IMR-90 (cell line): ENCODE measurements around the gene CDC14A. TPM values are rescaled to one million over a fixed set of nuclear protein-coding genes. Genes with fewer than 3 reads are reported as not detected.

Experiments
- ATAC-seq: fragments of 200-7000 bp; cut with Tn5 transposase; 2 replicates; pipeline ENCODE4 v1.9.1; 2020; ENCODE audit warnings: low read depth, mild to moderate bottlenecking, moderate library complexity
- BruUV-seq: library from RNA; stranded (reverse); fragments of 400-500 nt; replicated peaks from 2 replicates; lab custom pipeline; 2021; lab: Mats Ljungman, UMichigan
- CTCF ChIA-PET: fragments of 300-600 bp; formaldehyde crosslinking; extraction: SDS; loops from one replicate; lab custom pipeline; 2021; ENCODE audit warnings: antibody characterized with exemption; lab: Yijun Ruan, JAX
- POLR2A ChIA-PET: fragments of 300-600 bp; sonication (Branson Sonifier 250); formaldehyde crosslinking; loops from one replicate; lab custom pipeline; 2022; ENCODE audit warnings: antibody characterized with exemption; ENCODE audit not compliant: unreplicated experiment; lab: Charles Lee
- DNase-seq: peaks from one replicate; pipeline ENCODE4 v3.0.0; 2013
- H2AFZ ChIP-seq: replicated peaks from 2 replicates; pipeline ENCODE3; 2013; ENCODE audit warnings: low read length, mild to moderate bottlenecking; ENCODE audit not compliant: poor library complexity
- H2AK5ac ChIP-seq: 2 replicates; pipeline ENCODE4 v1.6.1; 2013; ENCODE audit warnings: low read depth, low read length, inconsistent platforms
- H2AK9ac ChIP-seq: replicated peaks from 2 replicates; pipeline ENCODE3; 2013; ENCODE audit warnings: mild to moderate bottlenecking, low read depth, low read length, moderate library complexity; ENCODE audit not compliant: poor library complexity
- H2BK120ac ChIP-seq: 2 replicates; pipeline ENCODE4 v1.6.1; 2013; ENCODE audit warnings: low read depth, low read length, inconsistent platforms
- H2BK15ac ChIP-seq: 3 replicates; pipeline ENCODE4 v1.6.1; 2013; ENCODE audit warnings: low read depth, low read length, inconsistent platforms
- H2BK20ac ChIP-seq: 2 replicates; pipeline ENCODE4 v1.6.1; 2013; ENCODE audit warnings: low read depth, mild to moderate bottlenecking, inconsistent platforms, low read length, moderate library complexity
- H2BK5ac ChIP-seq: 2 replicates; pipeline ENCODE4 v1.6.1; 2013; ENCODE audit warnings: mild to moderate bottlenecking, low read depth, low read length, inconsistent platforms; ENCODE audit not compliant: poor library complexity, severe bottlenecking
- H3K14ac ChIP-seq: replicated peaks from 2 replicates; pipeline ENCODE4 v1.6.1; 2013; ENCODE audit warnings: low read depth, low read length, inconsistent platforms
- H3K18ac ChIP-seq: 2 replicates; pipeline ENCODE4 v1.6.1; 2013; ENCODE audit warnings: low read depth, low read length, control low read depth
- H3K23ac ChIP-seq: 2 replicates; pipeline ENCODE4 v1.6.1; 2013; ENCODE audit warnings: low read depth, low read length, inconsistent platforms
- H3K27ac ChIP-seq: 2 replicates; pipeline ENCODE4 v1.5.1; 2013; ENCODE audit warnings: mild to moderate bottlenecking, control low read depth, low read length; ENCODE audit not compliant: insufficient read depth
- H3K27me3 ChIP-seq: 2 replicates; pipeline ENCODE4 v1.6.1; 2013; ENCODE audit warnings: low read length; ENCODE audit not compliant: control insufficient read depth, insufficient read depth
- H3K36me3 ChIP-seq: 2 replicates; pipeline ENCODE4 v1.6.1; 2013; ENCODE audit warnings: low read length, mixed read lengths; ENCODE audit not compliant: control insufficient read depth, insufficient read depth
- H3K4ac ChIP-seq: 2 replicates; pipeline ENCODE4 v1.6.1; 2013; ENCODE audit warnings: low read depth, low read length, inconsistent platforms
- H3K4me1 ChIP-seq: 2 replicates; pipeline ENCODE4 v1.6.1; 2013; ENCODE audit warnings: low read length, mixed read lengths; ENCODE audit not compliant: control insufficient read depth, insufficient read depth
- H3K4me2 ChIP-seq: 2 replicates; pipeline ENCODE4 v1.6.1; 2013; ENCODE audit warnings: low read depth, mild to moderate bottlenecking, control low read depth, low read length, moderate library complexity
- H3K4me3 ChIP-seq: 2 replicates; pipeline ENCODE4 v1.5.1; 2013; ENCODE audit warnings: low read depth, mild to moderate bottlenecking, control low read depth, low read length, moderate library complexity; ENCODE audit not compliant: insufficient read depth
- H3K56ac ChIP-seq: 2 replicates; pipeline ENCODE4 v1.6.1; 2013; ENCODE audit warnings: low read length, inconsistent platforms; ENCODE audit not compliant: insufficient read depth; ENCODE audit errors: extremely low read depth
- H3K79me1 ChIP-seq, 2 experiments: 2 replicates each; pipeline ENCODE4 v1.6.1; 2013; ENCODE audit warnings: low read length in 2 of 2, inconsistent platforms in 1 of 2, low read depth in 1 of 2
- H3K9ac ChIP-seq: 2 replicates; pipeline ENCODE4 v1.6.1; 2013; ENCODE audit warnings: low read depth, low read length, control low read depth
- H3K9me1 ChIP-seq: 2 replicates; pipeline ENCODE4 v1.6.1; 2013; ENCODE audit warnings: low read length, inconsistent platforms; ENCODE audit not compliant: insufficient read depth
- H3K9me3 ChIP-seq: 2 replicates; pipeline ENCODE4 v1.6.1; 2013; ENCODE audit warnings: low read length; ENCODE audit not compliant: control insufficient read depth, insufficient read depth
- H4K20me1 ChIP-seq: 2 replicates; pipeline ENCODE4 v1.6.1; 2013; ENCODE audit warnings: low read length, inconsistent platforms; ENCODE audit not compliant: insufficient read depth
- H4K5ac ChIP-seq: 2 replicates; pipeline ENCODE4 v1.6.1; 2013; ENCODE audit warnings: mild to moderate bottlenecking, low read depth, low read length, control low read depth
- H4K8ac ChIP-seq, 2 experiments: 2 replicates each; pipeline ENCODE4 v1.6.1; 2013; ENCODE audit warnings: low read depth in 2 of 2, low read length in 2 of 2, control low read depth in 1 of 2, inconsistent platforms in 1 of 2
- H4K91ac ChIP-seq: 2 replicates; pipeline ENCODE4 v1.6.1; 2013; ENCODE audit warnings: low read depth, low read length, inconsistent platforms; ENCODE audit not compliant: insufficient read depth
- CEBPB ChIP-seq: IDR thresholded peaks from 2 replicates; pipeline ENCODE4 v1.6.1; 2012; ENCODE audit warnings: low read depth, low read length, improper control_type of control experiment
- CTCF ChIP-seq: conservative IDR thresholded peaks from 2 replicates; pipeline ENCODE4 v1.5.1; 2012; ENCODE audit warnings: mild to moderate bottlenecking, low read depth, low read length, improper control_type of control experiment
- ELK1 ChIP-seq: fragments of 150-350 bp; IDR thresholded peaks from 2 replicates; pipeline ENCODE4 v1.6.1; 2016; ENCODE audit warnings: low read depth, mild to moderate bottlenecking, low read length, moderate library complexity, borderline replicate concordance
- MAZ ChIP-seq: IDR thresholded peaks from 2 replicates; pipeline ENCODE4 v1.6.1; 2012; ENCODE audit warnings: low read depth, mild to moderate bottlenecking, low read length, improper control_type of control experiment, moderate library complexity, borderline replicate concordance
- MXI1 ChIP-seq: IDR thresholded peaks from 2 replicates; pipeline ENCODE4 v1.6.1; 2012; ENCODE audit warnings: low read depth, mild to moderate bottlenecking, low read length, moderate library complexity, borderline replicate concordance
- POLR2A ChIP-seq: IDR thresholded peaks from 2 replicates; pipeline ENCODE4 v1.6.1; 2012; ENCODE audit warnings: mild to moderate bottlenecking, low read depth, low read length
- RAD21 ChIP-seq: IDR thresholded peaks from 2 replicates; pipeline ENCODE4 v1.6.1; 2012; ENCODE audit warnings: low read length, improper control_type of control experiment
- RFX5 ChIP-seq: IDR thresholded peaks from 2 replicates; pipeline ENCODE4 v1.8.0; 2012; ENCODE audit warnings: low read depth, mild to moderate bottlenecking, low read length, moderate library complexity
- WGBS, 2 experiments: methylation state at CpG; one replicate each; pipeline versions ENCODE4 v1.1.5 to v1.1.7; 2013; ENCODE audit warnings: missing lambda C conversion rate in 2 of 2; ENCODE audit not compliant: insufficient read length in 1 of 2; ENCODE audit errors: extremely low coverage in 2 of 2; 5-methylcytosine and 5-hydroxymethylcytosine counted together
- dilution Hi-C: fragments of 300-500 bp; cut with HindIII; formaldehyde crosslinking; loops from one replicate; pipeline ENCODE4 v1.14.3; 2018; ENCODE audit warnings: low sequenced_read_pairs; ENCODE audit not compliant: unreplicated experiment
- in situ Hi-C: fragments of 300-500 bp; cut with MboI; formaldehyde crosslinking; loops from 3 replicates; pipeline ENCODE4 v1.14.3; 2019; ENCODE audit warnings: low sequenced_read_pairs, inconsistent platforms, mixed read lengths
- intact Hi-C: fragments of 100-400 bp; cut with micrococcal nuclease; formaldehyde crosslinking; loops from 2 replicates; pipeline ENCODE4 v1.10.0; 2022
- polyA plus RNA-seq, 3 experiments: library from polyadenylated mRNA; depleted of rRNA; stranded (reverse); fragments of >200 nt; gene quantifications; 2 replicates each; pipeline ENCODE4 v1.2.3, GENCODE V29; 2012; ENCODE audit warnings: low replicate concordance in 1 of 3
- total RNA-seq: library from RNA; depleted of rRNA; stranded (reverse); fragments of >200 nt; gene quantifications from 2 replicates; pipeline ENCODE4 v1.2.3, GENCODE V29; 2012

The CDC14A gene
- total and polyA plus RNA-seq, 2 of the 4 experiments (the other 2 are of a cell fraction): 1.7 to 3.0 TPM

GRCh38 chr1:100387209-100387608 lies 34.9 kb downstream of the CDC14A start:
- Histone ChIP-seq H4K8ac (no peak overlapping the region), H2BK120ac (no peak overlapping the region), H2AK9ac (no peak overlapping the region), H4K20me1 (no peaks in the 10 kb centered on the region; the same call in 1 of the 2 replicates), H4K91ac (no peak overlapping the region), H2AFZ (no peak overlapping the region), H3K9me3 (no peaks in the 10 kb centered on the region), H4K5ac (no peak overlapping the region), H2BK15ac (no peak overlapping the region), H3K56ac (no peak overlapping the region), H3K79me1 (peaks cover 0 to 4% of the 10 kb centered on the region in 2 experiments; a peak in 1 of 4 replicates), H3K9ac (no peak overlapping the region), H3K36me3 (no peaks in the 10 kb centered on the region), H3K27me3 (no peaks in the 10 kb centered on the region), H2BK20ac (no peak overlapping the region), H2AK5ac (no peak overlapping the region), H3K23ac (peak overlapping the region; percentile 34; the same call in 1 of the 2 replicates), H3K4me2 (peak overlapping the region; percentile 30), H3K9me1 (peaks cover 11% of the 10 kb centered on the region), H3K4ac (0 out of 2 replicates have a peak overlapping the region, but pooled peaks have one; percentile 0), H2BK5ac (peak overlapping the region; percentile 81), H3K4me3 (no peak overlapping the region), H3K18ac (no peak overlapping the region), H3K27ac (peak overlapping the region; percentile 57; the same call in 1 of the 2 replicates), H3K14ac (no peak overlapping the region; the same call in 1 of the 2 replicates), H3K4me1 (peaks cover 1% of the 10 kb centered on the region)
- BruUV-seq: no TSS peak
- dilution Hi-C loops (no loop called here), in situ Hi-C loops (no loop called here), intact Hi-C loops (no loop called here)
- WGBS, 2 experiments: no CpG with 5 or more reads among the region's 5 CpGs
- TF ChIP-seq RAD21 (no peak), MXI1 (no peak), CTCF (no peak), CEBPB (no peak), MAZ (no peak), ELK1 (no peak), POLR2A (no peak), RFX5 (no peak)
- ChIA-PET POLR2A (no interaction called here), CTCF (no interaction called here)
- DNase-seq (peak; percentile 53), ATAC-seq (peak; percentile 63)
